GM21723 (cell line): ENCODE measurements around the gene TOP1.

Source experiments
- ATAC-seq: cut with Tn5 transposase; IDR thresholded peaks from one replicate; pipeline ENCODE4 v1.9.1; 2021; ENCODE audit warnings: mild to moderate bottlenecking, moderate library complexity; ENCODE audit not compliant: unreplicated experiment

The TOP1 gene

GRCh38 chr20:41141153-41141815, 112.7 kb downstream of the TOP1 start:
- ATAC-seq: no peak

- no peak for ATAC-seq
These were observed 113.6 kb downstream of the TOP1 start for GRCh38 chr20:41142245-41142644.

DNA sequence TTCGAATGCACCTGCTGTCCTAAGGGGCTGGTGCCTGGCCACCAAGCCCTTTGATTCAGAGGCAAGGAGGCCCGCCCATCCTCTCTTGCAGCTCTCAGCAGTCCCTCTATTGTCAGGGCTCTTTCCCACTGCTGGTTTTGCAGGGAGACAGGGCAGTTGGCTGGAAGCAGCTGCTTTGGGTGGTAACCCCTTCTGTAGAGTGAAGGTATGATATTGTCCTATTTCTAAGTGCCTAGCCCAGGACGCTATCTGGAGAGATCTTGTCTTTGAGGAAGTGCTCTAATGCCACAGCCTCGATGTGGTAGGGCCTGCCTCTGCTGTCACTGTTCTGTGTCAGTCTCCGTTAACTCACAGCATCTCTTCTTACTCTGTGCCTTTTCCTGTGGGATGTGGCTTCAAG, 114.3 kb downstream of the TOP1 start:
- ATAC-seq: no peak

- no peak for ATAC-seq
These were observed 114.7 kb downstream of the TOP1 start for GRCh38 chr20:41143354-41143753.

- no peak for ATAC-seq
These were observed 116.7 kb downstream of the TOP1 start for GRCh38 chr20:41145317-41145716.

DNA sequence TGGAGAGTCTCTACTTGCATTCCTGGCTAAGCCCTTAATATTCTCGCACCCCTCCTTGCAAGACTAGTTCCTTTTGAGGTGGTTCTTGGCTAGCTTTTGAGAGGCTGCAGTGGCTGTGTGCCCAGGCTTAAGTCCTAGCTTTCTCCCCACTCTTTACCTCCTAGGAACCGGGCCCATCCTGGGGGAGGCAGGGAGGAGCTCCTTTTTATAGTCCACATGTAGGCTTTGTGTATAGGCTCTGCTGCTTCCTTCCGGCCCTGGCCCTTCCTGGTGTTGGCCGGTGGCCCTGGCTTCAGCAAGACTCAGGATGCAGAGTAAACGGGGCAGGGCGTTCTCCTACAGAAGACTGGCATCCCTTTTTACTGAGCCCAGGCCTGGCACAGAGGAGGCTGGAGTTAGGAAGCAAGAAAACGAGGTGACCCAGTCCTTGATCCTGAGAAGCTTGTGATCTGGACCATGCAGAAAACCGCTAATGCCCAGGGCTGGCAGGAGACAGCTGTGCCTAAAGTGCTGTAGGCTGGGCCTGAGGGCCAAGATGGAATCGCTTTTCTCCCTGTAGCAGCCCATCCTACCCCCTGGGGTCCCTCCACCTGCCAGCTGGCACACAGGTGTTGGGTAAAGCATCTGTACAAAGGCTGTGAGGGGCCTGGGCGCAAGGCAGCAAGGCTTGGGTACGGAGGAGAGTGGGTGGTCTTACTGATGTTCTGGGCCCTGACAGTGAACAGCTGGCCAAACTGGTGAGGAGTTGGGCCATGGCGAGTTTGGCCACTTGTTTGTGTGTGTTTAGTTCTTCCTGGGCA, 117.4 kb downstream of the TOP1 start:
- no peak for ATAC-seq

DNA sequence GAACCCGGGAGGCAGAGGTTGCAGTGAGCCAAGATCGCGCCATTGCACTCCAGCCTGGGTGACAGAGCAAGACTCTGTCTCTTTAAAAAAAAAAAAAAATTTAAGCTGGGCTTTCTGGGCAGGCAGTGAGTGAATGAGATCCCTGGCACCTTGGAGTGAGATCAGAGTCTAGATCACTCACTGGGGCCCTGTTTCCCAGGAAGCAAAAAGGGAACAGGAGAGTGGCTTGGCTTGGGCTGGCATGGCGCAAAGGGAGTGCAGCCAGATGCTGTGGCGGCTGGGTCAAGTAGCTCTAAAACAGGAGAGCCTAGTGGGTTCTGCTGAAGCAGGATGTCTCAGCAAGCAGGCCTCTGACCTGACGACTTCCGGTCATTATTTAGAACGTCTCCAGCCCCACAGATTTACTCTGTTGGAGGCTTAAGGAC, 119.2 kb downstream of the TOP1 start:
- ATAC-seq: no peak

DNA sequence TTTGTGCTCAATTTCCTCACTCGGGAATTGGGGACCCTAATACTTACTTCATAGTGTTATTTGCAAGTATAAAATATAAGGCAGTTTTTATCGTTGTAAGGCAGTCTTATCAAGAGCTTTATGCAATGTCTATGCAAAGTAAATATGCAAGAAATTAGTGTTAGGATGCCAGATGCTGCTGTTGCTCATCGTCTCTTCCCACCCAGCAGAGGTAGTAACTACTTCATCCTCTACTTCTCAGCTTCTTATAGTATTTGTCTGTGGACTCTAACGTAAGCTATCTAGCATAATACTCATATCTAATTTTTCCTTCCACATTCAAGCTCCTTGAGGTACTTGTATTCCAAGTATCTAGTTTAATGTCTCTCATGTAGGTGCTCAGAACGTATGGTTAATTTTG, 120.3 kb downstream of the TOP1 start:
- ATAC-seq: no peak

DNA sequence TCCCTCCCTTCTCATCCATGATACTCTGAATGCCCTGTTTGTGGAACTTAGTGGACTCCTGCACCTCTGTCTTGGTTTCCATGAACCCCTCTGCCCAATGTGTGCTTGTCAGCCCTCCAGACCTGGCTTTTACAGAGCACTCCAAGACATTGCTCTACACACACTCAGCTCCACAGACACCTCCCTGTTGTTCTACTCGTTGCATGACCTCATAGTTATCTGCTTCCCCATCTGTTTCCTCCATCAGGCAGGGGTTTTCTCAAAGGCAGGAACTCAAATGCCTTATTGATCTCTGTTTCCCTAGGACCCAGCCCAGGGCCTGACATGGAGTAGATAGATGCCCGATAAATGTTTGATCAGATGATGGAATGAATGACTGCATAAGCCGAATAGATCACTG, 122.0 kb downstream of the TOP1 start:
- no peak for ATAC-seq

DNA sequence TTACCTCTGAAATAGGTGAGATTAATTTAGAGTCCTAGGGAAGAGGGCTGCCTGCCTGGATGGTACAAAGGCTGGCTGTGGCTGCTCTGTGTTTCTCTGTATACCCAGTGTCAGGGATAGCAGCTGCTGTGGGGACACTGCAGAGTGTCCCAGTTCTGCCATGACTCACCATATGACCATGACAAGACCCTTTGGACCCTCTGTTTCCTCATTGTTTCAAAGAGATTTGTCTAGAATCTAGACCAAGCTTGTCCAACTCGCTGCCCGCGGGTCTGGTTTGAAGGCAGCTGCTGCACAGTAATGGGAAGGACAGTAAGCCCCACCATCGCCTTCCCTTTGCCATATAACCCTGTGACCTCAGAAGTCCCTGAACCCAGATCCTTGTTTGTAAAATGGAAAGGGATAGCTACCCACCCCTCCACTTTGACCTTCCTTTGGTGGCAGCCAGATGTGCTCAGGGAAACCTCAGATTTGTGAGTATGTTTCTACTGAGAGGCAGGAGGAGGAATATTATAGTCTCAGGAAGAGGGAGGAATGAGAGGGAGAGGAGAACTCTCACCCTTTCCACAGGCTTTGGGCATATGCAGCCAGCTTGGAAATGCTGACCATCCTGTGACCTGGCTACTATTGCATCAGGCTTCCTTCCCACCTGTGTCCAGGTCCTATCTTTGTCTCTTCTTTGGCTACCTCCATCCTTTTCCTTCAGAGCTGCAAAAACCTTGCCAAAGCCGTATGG, 122.7 kb downstream of the TOP1 start:
- ATAC-seq: no peak

DNA sequence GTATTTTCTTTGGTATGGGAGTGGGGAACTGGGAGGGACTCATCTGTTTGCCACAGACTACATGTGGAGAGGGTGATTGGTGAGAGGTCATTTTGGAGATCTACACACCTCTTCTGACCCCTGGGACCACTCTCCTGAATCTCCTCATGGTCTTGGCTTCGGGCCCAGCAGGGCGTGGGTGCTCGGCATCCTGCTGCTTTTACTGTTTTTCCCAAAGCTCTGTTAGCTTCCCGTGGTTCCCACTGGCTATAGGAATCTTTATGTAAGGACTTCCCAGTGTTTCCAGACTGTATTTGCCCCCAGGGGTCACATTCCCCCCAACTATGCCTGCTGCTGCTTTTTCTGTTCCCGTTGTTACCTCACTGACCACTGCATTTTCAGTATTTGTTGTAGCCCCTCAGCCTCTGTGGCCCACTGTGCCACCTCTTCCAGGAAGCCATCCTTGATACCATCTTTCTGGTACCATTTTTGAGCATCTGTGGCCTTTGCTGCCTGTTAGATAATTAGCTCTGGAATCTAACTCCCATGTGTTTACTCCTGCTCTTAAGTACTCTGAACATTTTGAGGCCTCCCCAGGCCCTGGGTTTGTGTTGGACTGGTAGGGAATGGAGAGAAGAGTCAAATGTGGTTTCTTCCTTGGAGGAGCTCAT, 123.6 kb downstream of the TOP1 start:
- no peak for ATAC-seq

- ATAC-seq: no peak
These were observed 126.0 kb downstream of the TOP1 start for GRCh38 chr20:41154436-41155176.

DNA sequence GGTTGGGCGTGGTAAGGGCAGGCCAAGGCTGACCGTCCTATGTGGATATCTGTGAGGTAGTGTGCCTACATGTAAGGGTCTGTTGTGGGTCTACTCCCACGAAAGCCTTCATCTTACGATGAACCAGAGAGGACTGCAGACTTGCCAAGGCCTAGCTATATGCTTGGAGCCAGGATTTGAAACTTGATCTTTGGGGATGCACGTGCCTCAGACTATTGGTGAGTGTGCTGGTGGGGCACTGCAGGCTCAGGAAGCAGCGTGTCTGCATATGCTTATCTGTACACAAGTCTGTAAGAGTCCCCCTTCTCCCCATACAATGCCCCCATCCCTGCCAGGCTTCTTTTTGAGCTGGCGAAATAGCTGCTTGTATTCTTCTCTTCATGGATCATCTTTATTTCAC, 126.6 kb downstream of the TOP1 start:
- ATAC-seq: no peak

DNA sequence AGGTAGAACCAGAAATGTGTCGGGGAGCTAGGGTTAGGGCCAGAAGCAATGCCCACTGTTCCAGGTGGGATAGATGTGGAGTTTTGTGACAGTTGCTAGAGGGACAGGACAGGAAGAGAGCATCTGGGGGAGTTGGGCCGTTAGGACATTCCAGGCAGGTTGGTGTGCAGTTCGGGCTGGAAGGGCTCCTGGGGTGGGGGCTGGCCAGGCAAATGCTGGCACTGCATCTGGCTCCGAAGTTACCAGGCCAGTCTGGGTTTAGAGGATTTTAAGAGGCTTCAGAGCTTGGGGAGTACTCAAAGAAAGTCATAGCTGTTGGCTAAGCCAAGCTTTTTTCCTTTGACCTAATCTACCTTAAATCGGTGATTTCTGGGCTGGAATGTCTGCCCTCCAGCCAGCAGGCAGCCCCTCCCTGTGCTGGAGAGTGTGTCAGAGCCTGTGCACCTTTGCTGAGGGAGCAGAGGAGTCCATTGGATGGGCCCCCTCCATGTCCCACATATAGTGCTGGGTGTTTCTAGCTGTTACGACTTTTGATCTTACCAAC, 129.5 kb downstream of the TOP1 start:
- no peak for ATAC-seq

DNA sequence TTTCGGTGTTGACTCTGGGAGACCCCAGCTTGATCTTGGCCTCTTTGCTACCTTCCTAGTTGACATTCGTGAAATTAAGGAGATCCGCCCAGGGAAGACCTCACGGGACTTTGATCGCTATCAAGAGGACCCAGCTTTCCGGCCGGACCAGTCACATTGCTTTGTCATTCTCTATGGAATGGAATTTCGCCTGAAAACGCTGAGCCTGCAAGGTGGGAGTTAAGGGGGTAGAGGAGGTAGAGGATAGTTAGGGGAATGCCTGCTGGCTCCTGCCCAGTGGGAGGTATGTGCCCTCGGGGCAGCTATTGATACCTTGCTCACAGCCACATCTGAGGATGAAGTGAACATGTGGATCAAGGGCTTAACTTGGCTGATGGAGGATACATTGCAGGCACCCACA, 130.9 kb downstream of the TOP1 start:
- no peak for ATAC-seq

GRCh38 chr20:41160686-41161085, 132.1 kb downstream of the TOP1 start:
- ATAC-seq: no peak

GRCh38 chr20:41161886-41162285, 133.3 kb downstream of the TOP1 start:
- ATAC-seq: no peak

DNA sequence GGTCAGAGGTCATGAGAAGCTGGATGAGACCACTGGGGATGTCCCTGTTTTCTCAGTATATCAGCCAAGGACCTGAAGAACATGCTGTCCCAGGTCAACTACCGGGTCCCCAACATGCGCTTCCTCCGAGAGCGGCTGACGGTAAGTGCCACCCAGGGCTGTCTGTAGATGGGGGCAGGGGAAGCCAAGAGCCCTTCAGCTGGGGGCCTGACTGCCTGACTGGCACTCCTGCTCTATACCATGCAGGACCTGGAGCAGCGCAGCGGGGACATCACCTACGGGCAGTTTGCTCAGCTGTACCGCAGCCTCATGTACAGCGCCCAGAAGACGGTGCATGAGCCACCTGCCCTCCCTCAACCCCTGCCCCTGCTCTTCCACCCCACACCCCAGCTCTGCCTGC, 133.8 kb downstream of the TOP1 start:
- no peak for ATAC-seq

GRCh38 chr20:41163821-41164220, 135.2 kb downstream of the TOP1 start:
- no peak for ATAC-seq
